Measurements from ENCODE around the gene ZNF664. TPM values are rescaled to one million over a fixed set of nuclear protein-coding genes. Genes with fewer than 3 reads are reported as not detected.

Gene ZNF664
- total RNA-seq, 2 donors from 2014 or later = 33.7 to 42.1 TPM

DNA sequence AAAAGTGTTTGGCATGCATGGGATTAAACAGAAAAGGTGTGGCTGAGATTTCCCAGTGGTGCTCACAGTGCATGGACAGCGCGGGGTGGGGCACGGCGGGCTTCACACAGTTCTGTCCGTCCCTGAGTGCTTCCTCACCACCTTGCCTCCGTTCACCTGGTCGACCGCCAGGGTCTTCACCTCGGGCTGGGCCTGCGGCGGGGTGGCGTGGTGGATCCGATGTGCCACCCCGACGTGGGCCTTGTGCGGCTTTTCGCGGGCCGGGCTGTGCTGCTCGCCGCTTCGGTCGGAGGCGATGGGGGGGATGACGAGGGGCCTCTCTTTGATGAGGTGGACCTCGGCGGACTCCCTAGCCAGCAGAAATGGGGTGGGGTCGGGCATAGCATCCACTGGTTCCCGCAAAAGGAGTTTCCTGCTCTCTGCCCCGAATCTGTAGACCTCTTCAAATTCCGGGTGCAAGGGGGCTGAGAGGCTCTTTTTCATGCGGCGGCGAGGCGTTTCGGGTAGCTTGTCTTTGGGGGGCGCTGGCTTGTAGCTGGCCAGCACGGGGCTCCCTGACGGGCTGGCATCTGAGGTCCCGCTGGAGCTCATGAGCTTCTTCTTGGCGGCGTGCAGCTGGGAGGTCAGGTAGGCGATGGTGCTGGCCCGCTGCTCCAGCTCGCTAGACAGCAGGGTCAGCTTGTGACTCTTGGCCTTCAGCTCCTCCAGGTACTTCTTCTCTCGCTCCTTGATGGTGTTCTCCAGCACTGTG lies 35.9 kb upstream of the ZNF664 start:
- Mint-ChIP-seq H3K27me3 (no peaks in the 10 kb centered on the region), H3K27ac (peak overlapping the region; percentile 96), H3K4me3 (peak overlapping the region; percentile 90), H3K36me3 (ENCODE audit: low read depth) (peaks cover 7% of the 10 kb centered on the region), H3K4me1 (peaks cover 29% of the 10 kb centered on the region)
- no peak for ATAC-seq
- DNase-seq = no peak
- no peaks in the 10 kb centered on the region for H3K9me3 ChIP-seq (ENCODE audit: control insufficient read depth, low read length, poor library complexity, severe bottlenecking)

DNA sequence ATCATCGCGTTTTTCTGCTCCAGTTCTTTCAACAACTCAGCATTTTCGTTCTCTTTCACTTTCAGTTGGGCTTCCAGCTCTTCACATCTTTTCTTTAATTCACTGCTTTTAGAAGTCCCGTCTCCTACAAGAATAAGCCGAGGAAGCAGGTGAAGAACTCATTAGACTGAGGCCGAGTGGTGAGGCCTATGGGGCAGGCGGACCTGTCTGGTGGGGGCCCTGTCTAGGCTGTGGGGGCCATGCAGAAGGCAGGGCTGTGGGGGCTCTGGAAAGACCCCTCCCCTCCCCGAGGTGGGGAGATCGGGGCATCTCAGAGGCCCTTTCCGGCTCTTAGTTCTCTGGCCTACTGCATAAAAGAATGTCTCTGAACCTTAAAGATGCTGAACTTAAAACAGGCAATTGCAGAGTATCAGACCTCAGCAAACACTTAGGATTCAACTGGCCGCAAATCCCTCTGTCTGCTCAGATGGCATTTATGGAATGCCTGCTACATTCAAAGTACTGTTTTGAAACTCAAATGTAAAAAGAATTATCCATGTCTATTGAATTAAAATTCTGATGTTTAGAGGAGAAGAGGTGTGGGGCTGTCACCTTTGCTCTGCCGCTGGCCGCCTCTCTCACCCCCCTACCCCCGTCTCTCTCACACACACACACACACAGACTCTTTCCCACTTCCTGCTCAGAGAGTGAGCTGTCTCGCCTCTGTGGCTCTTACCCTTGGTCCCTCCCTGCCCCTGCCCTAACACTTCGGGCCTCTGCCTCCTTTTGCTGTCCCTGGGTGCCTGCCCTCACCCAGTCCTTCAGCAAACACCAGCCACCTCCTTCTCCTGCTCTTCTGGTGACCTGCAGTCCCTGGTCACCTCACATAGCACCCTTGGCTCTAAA lies 35.1 kb upstream of the ZNF664 start:
- ATAC-seq (peak; percentile 93), DNase-seq (peak in 1 of 3 donors; percentile 13)
- Mint-ChIP-seq H3K4me1 (peaks cover 23% of the 10 kb centered on the region), H3K4me3 (peak overlapping the region; percentile 90), H3K36me3 (ENCODE audit: low read depth) (peaks cover 11% of the 10 kb centered on the region), H3K27ac (peak overlapping the region; percentile 96), H3K27me3 (no peaks in the 10 kb centered on the region)
- H3K9me3 ChIP-seq (ENCODE audit: control insufficient read depth, low read length, poor library complexity, severe bottlenecking) = no peaks in the 10 kb centered on the region

DNA sequence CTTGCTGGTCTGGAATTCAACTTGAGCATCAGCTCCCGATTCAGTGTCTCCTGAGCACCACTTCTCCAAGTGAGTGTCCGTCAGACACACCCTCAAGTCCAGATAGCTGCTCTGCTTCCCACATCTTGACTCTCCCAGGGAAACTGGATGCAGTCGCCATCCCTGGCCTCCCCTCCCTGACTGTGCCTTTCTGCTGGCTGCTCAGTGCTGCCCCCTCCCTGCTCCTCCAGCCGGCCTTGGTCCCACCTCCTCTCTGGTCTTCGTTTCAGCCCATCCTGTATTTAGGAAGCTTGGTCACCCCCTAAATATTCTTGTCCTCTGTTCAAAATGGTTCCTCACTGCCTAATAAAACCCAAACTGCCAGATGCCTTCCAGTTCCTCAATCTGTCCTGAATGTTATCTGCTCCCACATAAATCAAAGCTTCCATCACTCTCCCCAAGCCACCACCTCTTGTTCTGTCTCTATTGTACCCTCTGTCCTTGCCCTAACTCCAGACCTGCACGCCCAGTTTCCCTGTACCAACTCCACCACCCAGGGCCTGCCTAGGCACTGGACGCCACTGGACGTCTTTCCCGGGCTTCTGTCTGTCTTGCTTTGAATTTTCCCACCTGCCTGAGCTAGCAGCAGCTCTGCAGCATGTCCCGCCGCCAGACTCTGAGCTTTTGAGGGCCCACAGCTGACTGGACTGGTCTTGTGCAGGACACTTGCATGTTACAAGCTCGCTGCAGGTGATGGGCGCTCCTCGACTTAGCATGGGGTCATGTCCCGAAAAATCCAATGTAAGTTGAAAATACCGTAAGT lies 34.1 kb upstream of the ZNF664 start:
- peaks cover 11% of the 10 kb centered on the region for H3K36me3 Mint-ChIP-seq (ENCODE audit: low read depth)
- peak overlapping the region; percentile 90 for H3K4me3 Mint-ChIP-seq
- peaks cover 23% of the 10 kb centered on the region for H3K4me1 Mint-ChIP-seq
- peak overlapping the region; percentile 96 for H3K27ac Mint-ChIP-seq
- DNase-seq (no peak), ATAC-seq (no peak)
- no peaks in the 10 kb centered on the region for H3K27me3 Mint-ChIP-seq
- no peaks in the 10 kb centered on the region for H3K9me3 ChIP-seq (ENCODE audit: control insufficient read depth, low read length, poor library complexity, severe bottlenecking)

DNA sequence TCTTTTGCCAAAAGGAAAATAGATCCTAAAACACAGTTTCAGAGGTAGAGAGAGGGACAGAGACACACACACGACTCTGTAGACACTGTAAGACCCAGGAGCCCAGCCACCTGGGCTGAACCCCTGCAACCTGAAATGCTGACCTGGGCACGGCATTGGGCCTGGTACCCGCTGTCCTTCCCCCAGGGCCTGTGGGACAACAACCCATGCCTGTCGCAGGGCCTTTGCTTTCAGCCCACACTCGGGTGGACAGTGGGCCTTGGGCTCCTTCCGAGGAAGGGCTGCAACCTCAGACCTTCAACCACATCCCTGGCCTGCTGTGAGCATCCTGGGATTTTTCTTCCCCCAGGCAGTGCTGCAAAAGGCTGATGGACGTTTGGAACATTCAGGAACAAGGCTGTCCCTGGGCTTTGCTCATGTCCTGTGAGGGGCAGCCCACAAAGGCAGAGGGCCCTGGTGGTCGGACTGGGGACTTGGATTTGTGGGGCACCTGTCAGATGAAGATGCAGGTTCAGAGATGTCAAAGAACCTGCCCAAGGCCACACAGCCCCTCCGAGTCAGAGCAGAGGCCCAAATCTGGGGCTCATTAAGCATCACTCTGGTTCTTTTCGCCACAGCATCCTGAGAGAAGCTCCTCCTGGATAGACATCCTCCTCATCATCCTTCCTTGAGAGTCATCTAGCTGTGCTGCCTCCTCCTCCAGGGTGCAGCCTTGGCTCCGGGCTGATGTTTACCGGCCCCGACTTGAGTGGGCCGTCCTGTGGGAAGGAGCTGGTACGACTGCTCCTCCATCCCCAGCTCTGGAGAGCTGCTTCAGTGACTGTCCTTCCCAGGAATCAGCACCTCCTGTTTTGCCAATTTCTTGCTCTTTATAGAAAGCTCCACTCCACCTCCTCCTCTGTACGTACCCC lies 33.0 kb upstream of the ZNF664 start:
- no peak overlapping the region for H3K27ac Mint-ChIP-seq
- peaks cover 13% of the 10 kb centered on the region for H3K36me3 Mint-ChIP-seq (ENCODE audit: low read depth)
- peaks cover 23% of the 10 kb centered on the region for H3K4me1 Mint-ChIP-seq
- no peak for DNase-seq
- no peak overlapping the region for H3K4me3 Mint-ChIP-seq
- H3K27me3 Mint-ChIP-seq = no peaks in the 10 kb centered on the region
- no peaks in the 10 kb centered on the region for H3K9me3 ChIP-seq (ENCODE audit: control insufficient read depth, low read length, poor library complexity, severe bottlenecking)
- no peak for ATAC-seq

DNA sequence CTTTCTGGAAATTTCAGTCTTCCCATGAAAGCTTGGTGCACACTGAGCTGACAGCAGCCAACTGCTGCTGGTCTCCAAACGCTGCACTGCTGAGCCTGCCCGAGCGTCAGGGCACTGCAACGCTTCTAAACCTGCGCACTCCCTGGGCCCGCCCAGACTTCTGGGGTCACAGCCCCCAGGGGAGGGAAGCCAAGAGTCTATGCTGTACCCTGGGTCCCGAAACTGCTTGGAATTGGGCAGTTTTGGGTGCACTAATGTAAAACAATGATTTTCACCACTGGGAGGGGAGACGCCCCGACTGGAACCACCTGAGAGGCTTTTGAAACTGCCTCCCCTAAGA lies 32.4 kb upstream of the ZNF664 start:
- H3K9me3 ChIP-seq (ENCODE audit: control insufficient read depth, low read length, poor library complexity, severe bottlenecking) = no peaks in the 10 kb centered on the region
- Mint-ChIP-seq H3K36me3 (ENCODE audit: low read depth) (peaks cover 13% of the 10 kb centered on the region), H3K27ac (no peak overlapping the region), H3K4me1 (peaks cover 23% of the 10 kb centered on the region), H3K27me3 (no peaks in the 10 kb centered on the region), H3K4me3 (no peak overlapping the region)
- ATAC-seq = no peak
- DNase-seq = no peak

DNA sequence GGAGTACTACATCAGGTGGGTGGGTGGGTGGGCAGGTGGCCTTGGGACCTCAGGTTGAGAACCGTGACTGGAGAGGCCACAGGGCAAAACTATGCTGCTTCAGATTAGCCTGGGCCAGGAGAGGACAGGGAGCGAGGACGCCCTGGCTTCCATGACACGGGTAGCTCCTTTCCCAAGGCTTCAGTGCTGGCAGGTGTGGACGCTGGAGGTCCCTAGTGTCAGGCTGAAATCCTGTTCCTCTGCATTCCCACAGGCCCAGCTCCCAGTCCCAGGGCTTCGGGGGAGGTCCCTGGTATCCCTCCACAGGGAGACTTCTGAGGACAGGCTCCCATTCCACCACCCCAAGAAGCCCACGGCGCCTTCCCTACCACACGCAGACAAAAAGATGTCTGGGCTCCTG lies 32.0 kb upstream of the ZNF664 start:
- Mint-ChIP-seq H3K27me3 (no peaks in the 10 kb centered on the region), H3K4me1 (peaks cover 26% of the 10 kb centered on the region), H3K27ac (no peak overlapping the region), H3K36me3 (ENCODE audit: low read depth) (peaks cover 13% of the 10 kb centered on the region), H3K4me3 (no peak overlapping the region)
- no peak for DNase-seq
- no peak for ATAC-seq
- no peaks in the 10 kb centered on the region for H3K9me3 ChIP-seq (ENCODE audit: control insufficient read depth, low read length, poor library complexity, severe bottlenecking)

DNA sequence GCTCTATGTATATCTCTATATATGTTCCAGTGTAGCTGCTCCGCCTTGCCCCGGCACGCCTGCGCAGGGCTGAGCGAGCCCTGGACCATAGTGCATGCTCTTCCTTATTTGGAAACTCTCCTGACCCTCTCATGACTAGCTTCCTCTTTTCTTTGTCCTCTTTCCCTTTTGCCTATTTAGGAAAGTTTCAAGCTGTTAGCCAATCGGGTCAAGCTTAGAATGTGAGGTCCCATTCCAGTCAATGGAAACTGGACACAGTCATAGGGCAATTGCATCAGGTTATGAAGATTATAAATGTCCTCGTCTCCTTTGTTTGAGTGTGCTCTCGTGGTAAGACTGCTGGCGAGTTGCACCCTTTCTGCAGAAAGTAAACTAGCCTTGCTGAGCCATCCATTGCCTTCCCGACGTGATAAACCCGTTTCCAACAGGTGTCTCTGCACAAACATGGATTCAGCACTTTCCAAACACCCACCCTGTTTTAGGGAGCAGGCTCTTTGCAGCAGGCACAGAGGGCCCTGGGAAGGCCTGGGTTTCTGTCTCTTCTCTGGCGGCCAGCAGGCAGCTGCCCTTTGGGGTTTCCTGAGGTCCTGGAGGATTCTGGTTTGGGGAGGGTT lies 31.3 kb upstream of the ZNF664 start:
- H3K27ac Mint-ChIP-seq = no peak overlapping the region
- no peaks in the 10 kb centered on the region for H3K9me3 ChIP-seq (ENCODE audit: control insufficient read depth, low read length, poor library complexity, severe bottlenecking)
- DNase-seq = no peak

DNA sequence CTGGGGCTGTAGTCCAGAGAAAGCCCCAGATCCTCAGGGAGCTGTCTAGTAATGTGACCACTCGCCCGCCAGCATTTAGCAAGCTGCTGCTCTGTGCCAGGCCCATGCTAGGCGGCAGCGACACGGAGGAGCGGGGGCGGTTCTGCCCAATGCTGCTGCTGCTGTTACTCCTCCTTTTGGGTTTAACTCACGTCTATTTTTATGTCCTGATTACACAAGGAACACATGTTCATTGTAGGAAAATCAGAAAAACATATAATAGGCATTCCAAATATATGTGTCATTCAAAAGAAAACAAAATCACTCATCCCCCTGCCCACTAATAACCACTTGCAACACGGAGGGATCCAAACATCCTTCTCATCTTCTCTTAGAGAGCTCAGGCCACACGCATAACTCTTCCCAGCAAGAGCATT lies 30.8 kb upstream of the ZNF664 start:
- Mint-ChIP-seq H3K27ac (no peak overlapping the region), H3K27me3 (no peaks in the 10 kb centered on the region), H3K4me1 (peaks cover 25% of the 10 kb centered on the region), H3K36me3 (ENCODE audit: low read depth) (peaks cover 8% of the 10 kb centered on the region), H3K4me3 (no peak overlapping the region)
- DNase-seq = no peak
- no peak for ATAC-seq
- H3K9me3 ChIP-seq (ENCODE audit: control insufficient read depth, low read length, poor library complexity, severe bottlenecking) = no peaks in the 10 kb centered on the region

More for the DNA sequence above, 31.3 kb upstream of the ZNF664 start:
- Mint-ChIP-seq H3K36me3 (ENCODE audit: low read depth) (peaks cover 9% of the 10 kb centered on the region), H3K27me3 (no peaks in the 10 kb centered on the region), H3K4me1 (peaks cover 25% of the 10 kb centered on the region), H3K4me3 (no peak overlapping the region)
- no peak for ATAC-seq

DNA sequence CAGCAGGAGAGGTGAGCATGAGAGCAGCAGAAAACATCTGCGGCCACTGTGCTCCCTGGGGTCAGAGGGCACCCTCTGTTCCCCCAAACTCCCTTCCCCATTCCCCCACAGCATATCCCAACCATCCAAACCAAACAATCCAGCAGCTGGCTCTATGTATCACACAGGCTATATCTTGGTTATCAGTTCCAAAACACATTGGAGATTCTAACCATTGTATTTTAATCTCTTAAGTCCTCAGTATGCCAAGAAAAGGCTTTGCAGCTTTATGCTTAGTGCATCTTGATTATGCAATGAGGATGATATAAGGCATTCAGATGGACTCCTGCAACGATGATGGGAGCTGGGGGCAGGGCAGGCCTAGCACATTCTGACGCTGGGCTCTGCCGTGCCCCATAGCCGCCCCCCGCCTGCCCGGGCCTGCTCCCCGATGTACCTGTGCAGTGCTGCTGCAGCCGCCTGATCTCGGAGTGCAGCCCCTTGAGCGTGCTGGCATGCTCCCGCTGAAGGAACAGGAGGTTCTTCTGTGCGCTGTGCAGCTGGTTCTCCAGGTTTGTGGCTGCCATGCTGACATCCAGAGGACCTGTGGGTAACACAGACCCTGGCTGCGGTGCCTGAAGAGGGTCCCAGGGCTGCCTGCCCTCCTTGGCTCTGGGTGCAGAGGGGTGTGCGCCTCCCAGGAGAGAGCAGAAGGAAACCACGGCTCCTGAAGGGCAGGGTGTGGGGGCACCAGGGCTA lies 29.9 kb upstream of the ZNF664 start:
- Mint-ChIP-seq H3K4me1 (peaks cover 19% of the 10 kb centered on the region), H3K36me3 (ENCODE audit: low read depth) (peaks cover 8% of the 10 kb centered on the region), H3K4me3 (no peak overlapping the region), H3K27me3 (no peaks in the 10 kb centered on the region), H3K27ac (no peak overlapping the region)
- DNase-seq (no peak), ATAC-seq (no peak)
- no peaks in the 10 kb centered on the region for H3K9me3 ChIP-seq (ENCODE audit: control insufficient read depth, low read length, poor library complexity, severe bottlenecking)

DNA sequence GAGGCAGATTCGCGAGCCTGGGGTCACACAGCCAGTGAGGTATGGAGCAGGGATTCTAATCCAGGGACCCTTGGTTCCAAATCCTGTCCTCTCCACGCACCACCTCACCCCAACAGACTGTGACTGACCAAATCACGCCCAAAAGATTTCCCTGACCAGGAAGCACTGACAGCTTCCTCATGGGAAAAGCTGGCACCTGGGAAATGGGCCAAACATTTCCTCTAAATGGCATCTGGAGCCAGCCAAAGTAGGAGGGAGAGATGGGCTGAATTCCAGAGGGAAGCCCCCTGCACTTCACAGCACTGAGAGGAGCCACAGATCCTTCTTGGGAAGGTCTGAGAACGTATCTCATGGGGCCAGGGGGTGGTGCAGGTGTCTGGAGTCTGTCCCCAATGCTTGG lies 29.2 kb upstream of the ZNF664 start:
- DNase-seq (no peak), ATAC-seq (no peak)
- H3K4me1 Mint-ChIP-seq = peaks cover 11% of the 10 kb centered on the region
- no peaks in the 10 kb centered on the region for H3K9me3 ChIP-seq (ENCODE audit: control insufficient read depth, low read length, poor library complexity, severe bottlenecking)
- no peaks in the 10 kb centered on the region for H3K27me3 Mint-ChIP-seq
- no peak overlapping the region for H3K4me3 Mint-ChIP-seq
- no peak overlapping the region for H3K27ac Mint-ChIP-seq
- peaks cover 8% of the 10 kb centered on the region for H3K36me3 Mint-ChIP-seq (ENCODE audit: low read depth)

DNA sequence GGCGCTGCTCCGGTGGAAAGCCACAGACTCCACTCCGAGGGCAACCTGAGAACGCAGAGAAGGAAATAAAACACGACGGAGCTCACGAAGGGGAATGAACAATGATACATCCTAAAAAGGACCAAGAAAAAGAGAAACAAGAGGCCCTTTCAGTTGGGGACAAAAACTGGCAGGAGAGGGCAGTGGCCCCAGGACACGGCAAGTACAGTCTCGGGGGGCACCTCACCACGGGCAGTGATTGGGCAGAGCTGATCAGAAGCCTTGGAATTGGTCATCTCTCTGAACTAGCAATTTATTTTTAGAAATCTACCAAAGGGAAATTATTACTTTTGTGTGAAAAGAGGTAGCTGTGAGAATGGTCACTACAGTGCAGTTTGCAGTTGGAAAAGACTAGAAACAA lies 28.3 kb upstream of the ZNF664 start:
- DNase-seq = no peak
- H3K27ac Mint-ChIP-seq = no peak overlapping the region
- ATAC-seq = no peak
- H3K4me1 Mint-ChIP-seq = peaks cover 8% of the 10 kb centered on the region
- H3K36me3 Mint-ChIP-seq (ENCODE audit: low read depth) = peaks cover 8% of the 10 kb centered on the region
- peak overlapping the region; percentile 39 for H3K4me3 Mint-ChIP-seq
- no peaks in the 10 kb centered on the region for H3K27me3 Mint-ChIP-seq
- H3K9me3 ChIP-seq (ENCODE audit: control insufficient read depth, low read length, poor library complexity, severe bottlenecking) = no peaks in the 10 kb centered on the region

Data from T-helper 17 cell (primary cell).